GM19452 (cell line): ENCODE data around the gene MRPL10.
"Not testable (repeated sequence)": the region's sequence is repeated elsewhere in the genome, so short reads cannot be mapped to it uniquely, and the experiment has no call there.

Experiments used
- ATAC-seq: cut with Tn5 transposase; IDR thresholded peaks from one replicate; pipeline ENCODE4 v1.9.1; 2021; ENCODE audit not compliant: unreplicated experiment

Gene MRPL10

GRCh38 chr17:47800686-47801085, 30.7 kb downstream of the MRPL10 start:
- ATAC-seq, result no peak

- ATAC-seq, result no peak
Measured at GRCh38 chr17:47797797-47798196, 33.5 kb downstream of the MRPL10 start.

GRCh38 chr17:47792979-47793378, 38.4 kb downstream of the MRPL10 start:
- no peak for ATAC-seq

GRCh38 chr17:47792457-47792856, 38.9 kb downstream of the MRPL10 start:
- ATAC-seq, result no peak

- no peak for ATAC-seq
Measured at GRCh38 chr17:47791025-47791424, 40.3 kb downstream of the MRPL10 start.

GRCh38 chr17:47789611-47790561, 41.5 kb downstream of the MRPL10 start:
- ATAC-seq, result no peak

- no peak for ATAC-seq
Measured at GRCh38 chr17:47785538-47786123, 45.7 kb downstream of the MRPL10 start.

- ATAC-seq, result no peak
Measured at GRCh38 chr17:47781397-47781796, 49.9 kb downstream of the MRPL10 start.

- no peak for ATAC-seq
Measured at GRCh38 chr17:47778184-47778635, 53.1 kb downstream of the MRPL10 start.

- ATAC-seq, result no peak
Measured at GRCh38 chr17:47776330-47777197, 54.8 kb downstream of the MRPL10 start.

GRCh38 chr17:47774987-47775580, 56.3 kb downstream of the MRPL10 start:
- ATAC-seq, result no peak

- ATAC-seq, result no peak
Measured at GRCh38 chr17:47774331-47774730, 57.0 kb downstream of the MRPL10 start.

GRCh38 chr17:47773649-47774048, 57.7 kb downstream of the MRPL10 start:
- not testable (repeated sequence) for ATAC-seq
